ENCODE data around the gene C22orf42.
"Not testable (repeated sequence)": the region's sequence is repeated elsewhere in the genome, so short reads cannot be mapped to it uniquely, and the experiment has no call there.

C22orf42 gene

GRCh38 chr22:32183625-32184024, 24.5 kb upstream of the C22orf42 start:
- no peak for DNase-seq

GRCh38 chr22:32181043-32181442, 21.9 kb upstream of the C22orf42 start:
- DNase-seq, result no peak

- no peak for DNase-seq
These were observed 18.2 kb upstream of the C22orf42 start for GRCh38 chr22:32177221-32177765.

- no peak for DNase-seq
These were observed 16.9 kb upstream of the C22orf42 start for GRCh38 chr22:32175683-32176644.

- DNase-seq, result no peak
These were observed 16.0 kb upstream of the C22orf42 start for GRCh38 chr22:32175115-32175514.

GRCh38 chr22:32165681-32166080, 6.6 kb upstream of the C22orf42 start:
- DNase-seq, result no peak

GRCh38 chr22:32164075-32164860, 5.2 kb upstream of the C22orf42 start:
- no peak for DNase-seq

- DNase-seq, result not testable (repeated sequence)
These were observed 1.3 kb upstream of the C22orf42 start for GRCh38 chr22:32160411-32160810.

GRCh38 chr22:32157632-32158031, 1.5 kb downstream of the C22orf42 start:
- not testable (repeated sequence) for DNase-seq

GRCh38 chr22:32154727-32155126, 4.4 kb downstream of the C22orf42 start:
- not testable (repeated sequence) for DNase-seq

- not testable (repeated sequence) for DNase-seq
These were observed 7.5 kb downstream of the C22orf42 start for GRCh38 chr22:32151641-32152040.

GRCh38 chr22:32150647-32151046, 8.5 kb downstream of the C22orf42 start:
- not testable (repeated sequence) for DNase-seq

GRCh38 chr22:32148372-32148771, 10.7 kb downstream of the C22orf42 start:
- DNase-seq, result not testable (repeated sequence)

- not testable (repeated sequence) for DNase-seq
These were observed 12.0 kb downstream of the C22orf42 start for GRCh38 chr22:32147128-32147527.

GRCh38 chr22:32144496-32145274, 14.4 kb downstream of the C22orf42 start:
- DNase-seq, result no peak

GRCh38 chr22:32142600-32142999, 16.5 kb downstream of the C22orf42 start:
- DNase-seq, result peak; percentile 59

GRCh38 chr22:32140688-32141087, 18.4 kb downstream of the C22orf42 start:
- DNase-seq, result peak; percentile 18

- not testable (repeated sequence) for DNase-seq
These were observed 20.5 kb downstream of the C22orf42 start for GRCh38 chr22:32138576-32138975.

- peak; percentile 82 for DNase-seq
These were observed 21.3 kb downstream of the C22orf42 start for GRCh38 chr22:32137731-32138324.

GRCh38 chr22:32136881-32137280, 22.2 kb downstream of the C22orf42 start:
- DNase-seq, result not testable (repeated sequence)

GRCh38 chr22:32135958-32136357, 23.1 kb downstream of the C22orf42 start:
- DNase-seq, result not testable (repeated sequence)

GRCh38 chr22:32134796-32135195, 24.3 kb downstream of the C22orf42 start:
- not testable (repeated sequence) for DNase-seq

All from activated CD4-positive, alpha-beta T cell treated with anti-CD3 and anti-CD28 coated beads, Interleukin-2, Interleukin-6, amounts not matched to agents 100 ng/mL and 50 ng/mL, durations not matched to agents 16 hours and 8 hours (primary cell).